ENCODE data around the gene STAT5B. TPM values are rescaled to one million over a fixed set of nuclear protein-coding genes. Genes with fewer than 3 reads are reported as not detected.

STAT5B gene
- total and polyA plus RNA-seq, 9 of the 15 experiments (the other 6 are each of a cell fraction or from before 2014, with no cell fraction given) = 20.8 to 176 (median 92.4) TPM

DNA sequence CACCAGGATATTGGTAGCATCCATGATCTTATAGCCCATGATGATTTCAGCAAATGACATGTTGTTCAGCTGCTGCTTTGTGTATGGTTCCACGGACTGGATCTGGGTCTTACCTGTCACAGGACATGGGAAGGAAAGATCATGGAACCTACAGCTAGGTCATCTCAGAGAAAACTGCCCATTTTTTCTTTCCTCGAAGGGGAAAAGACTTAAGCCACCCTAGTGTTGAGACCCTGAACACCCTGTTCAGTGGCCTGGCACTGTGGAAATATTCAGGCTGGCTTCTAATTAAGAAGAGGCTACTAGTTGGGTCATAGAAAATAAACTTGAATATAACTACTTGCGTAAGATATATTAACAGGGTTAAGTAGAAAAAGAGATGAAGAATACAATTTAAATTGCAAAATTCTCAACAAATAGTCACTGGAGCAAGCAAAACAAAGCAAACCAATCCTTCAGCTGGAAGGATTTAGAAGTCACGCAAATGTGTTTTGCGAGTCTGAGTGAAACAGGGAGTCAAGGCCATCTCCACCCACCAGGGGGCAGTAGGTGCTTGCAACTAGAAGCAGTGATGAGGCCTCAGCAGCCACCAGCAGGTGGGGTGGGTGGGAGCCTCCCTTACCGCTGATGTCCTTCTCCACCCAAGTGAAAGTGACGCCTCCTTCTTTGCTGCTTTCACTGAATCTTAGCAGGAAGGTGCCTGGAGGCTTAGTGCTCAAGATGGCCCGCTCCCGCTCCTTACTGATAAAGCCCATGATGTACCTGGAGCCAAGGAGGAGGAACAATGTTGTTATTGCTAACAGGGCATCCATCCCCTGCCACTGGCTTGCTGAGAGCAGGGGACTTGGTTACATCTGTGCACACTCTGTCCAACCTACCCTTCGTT lies 46.4 kb upstream of the STAT5B start (continued):
- TF ChIP-seq SMAD1 (IDR thresholded peaks at IDR 0.05; ENCODE audit: low read depth, low read length, partially characterized antibody) (no peak), ZNF696 (CRISPR knock-in tag; conservative IDR thresholded peaks at IDR 0.05) (no peak), NFYB (IDR thresholded peaks at IDR 0.05; ENCODE audit: extremely low read depth, insufficient read length) (no peak), EHMT2 (IDR thresholded peaks at IDR 0.05) (0 out of 2 replicates have a peak, but pooled peaks have one; percentile 20), SMAD2 (IDR thresholded peaks at IDR 0.05; ENCODE audit: low read depth, low read length) (no peak), ESRRA (IDR thresholded peaks at IDR 0.05; ENCODE audit: borderline replicate concordance, low read depth) (peak; percentile 68; the same call in 1 of the 2 replicates), NFRKB (IDR thresholded peaks at IDR 0.05; ENCODE audit: low read depth) (no peak), ZNF184 (CRISPR knock-in tag; IDR thresholded peaks at IDR 0.05) (no peak), GABPA (tag; conservative IDR thresholded peaks at IDR 0.05; ENCODE audit: low read depth) (no peak), ZSCAN32 (CRISPR knock-in tag; IDR thresholded peaks at IDR 0.05) (no peak), HNRNPL (IDR thresholded peaks at IDR 0.05; ENCODE audit: low read depth, low read length) (no peak), PURB (CRISPR knock-in tag; IDR thresholded peaks at IDR 0.05; ENCODE audit: low read depth) (no peak), TBP (optimal IDR thresholded peaks at IDR 0.05; ENCODE audit: low read depth, low read length) (no peak), CHCHD3 (CRISPR knock-in tag; IDR thresholded peaks at IDR 0.05) (no peak), ZBTB7A (IDR thresholded peaks at IDR 0.05; ENCODE audit: borderline replicate concordance, control insufficient read depth, low read depth, low read length) (peak; percentile 37; the same call in 1 of the 2 replicates), HDAC8 (tag; IDR thresholded peaks at IDR 0.05) (no peak), KLF13 (tag; IDR thresholded peaks at IDR 0.05; ENCODE audit: borderline replicate concordance, low read depth) (peak; percentile 64; the same call in 1 of the 2 replicates), FOXJ2 (tag; IDR thresholded peaks at IDR 0.05) (no peak), FUS (optimal IDR thresholded peaks at IDR 0.05; ENCODE audit: low read depth, low read length) (no peak)
- TF ChIP-seq, protein P1, sequence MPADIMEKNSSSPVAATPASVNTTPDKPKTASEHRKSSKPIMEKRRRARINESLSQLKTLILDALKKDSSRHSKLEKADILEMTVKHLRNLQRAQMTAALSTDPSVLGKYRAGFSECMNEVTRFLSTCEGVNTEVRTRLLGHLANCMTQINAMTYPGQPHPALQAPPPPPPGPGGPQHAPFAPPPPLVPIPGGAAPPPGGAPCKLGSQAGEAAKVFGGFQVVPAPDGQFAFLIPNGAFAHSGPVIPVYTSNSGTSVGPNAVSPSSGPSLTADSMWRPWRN (IDR thresholded peaks at IDR 0.05; ENCODE audit: low read depth) = no peak
- TF ChIP-seq, protein P2, sequence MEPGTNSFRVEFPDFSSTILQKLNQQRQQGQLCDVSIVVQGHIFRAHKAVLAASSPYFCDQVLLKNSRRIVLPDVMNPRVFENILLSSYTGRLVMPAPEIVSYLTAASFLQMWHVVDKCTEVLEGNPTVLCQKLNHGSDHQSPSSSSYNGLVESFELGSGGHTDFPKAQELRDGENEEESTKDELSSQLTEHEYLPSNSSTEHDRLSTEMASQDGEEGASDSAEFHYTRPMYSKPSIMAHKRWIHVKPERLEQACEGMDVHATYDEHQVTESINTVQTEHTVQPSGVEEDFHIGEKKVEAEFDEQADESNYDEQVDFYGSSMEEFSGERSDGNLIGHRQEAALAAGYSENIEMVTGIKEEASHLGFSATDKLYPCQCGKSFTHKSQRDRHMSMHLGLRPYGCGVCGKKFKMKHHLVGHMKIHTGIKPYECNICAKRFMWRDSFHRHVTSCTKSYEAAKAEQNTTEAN (CRISPR knock-in tag; IDR thresholded peaks at IDR 0.05) = no peak
- TF ChIP-seq, protein P3, sequence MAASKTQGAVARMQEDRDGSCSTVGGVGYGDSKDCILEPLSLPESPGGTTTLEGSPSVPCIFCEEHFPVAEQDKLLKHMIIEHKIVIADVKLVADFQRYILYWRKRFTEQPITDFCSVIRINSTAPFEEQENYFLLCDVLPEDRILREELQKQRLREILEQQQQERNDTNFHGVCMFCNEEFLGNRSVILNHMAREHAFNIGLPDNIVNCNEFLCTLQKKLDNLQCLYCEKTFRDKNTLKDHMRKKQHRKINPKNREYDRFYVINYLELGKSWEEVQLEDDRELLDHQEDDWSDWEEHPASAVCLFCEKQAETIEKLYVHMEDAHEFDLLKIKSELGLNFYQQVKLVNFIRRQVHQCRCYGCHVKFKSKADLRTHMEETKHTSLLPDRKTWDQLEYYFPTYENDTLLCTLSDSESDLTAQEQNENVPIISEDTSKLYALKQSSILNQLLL (CRISPR knock-in tag; IDR thresholded peaks at IDR 0.05; ENCODE audit: borderline replicate concordance) = no peak
- TF ChIP-seq, protein P4, sequence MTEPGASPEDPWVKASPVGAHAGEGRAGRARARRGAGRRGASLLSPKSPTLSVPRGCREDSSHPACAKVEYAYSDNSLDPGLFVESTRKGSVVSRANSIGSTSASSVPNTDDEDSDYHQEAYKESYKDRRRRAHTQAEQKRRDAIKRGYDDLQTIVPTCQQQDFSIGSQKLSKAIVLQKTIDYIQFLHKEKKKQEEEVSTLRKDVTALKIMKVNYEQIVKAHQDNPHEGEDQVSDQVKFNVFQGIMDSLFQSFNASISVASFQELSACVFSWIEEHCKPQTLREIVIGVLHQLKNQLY (CRISPR knock-in tag; conservative IDR thresholded peaks at IDR 0.05) = no peak
- TF ChIP-seq, protein P5, sequence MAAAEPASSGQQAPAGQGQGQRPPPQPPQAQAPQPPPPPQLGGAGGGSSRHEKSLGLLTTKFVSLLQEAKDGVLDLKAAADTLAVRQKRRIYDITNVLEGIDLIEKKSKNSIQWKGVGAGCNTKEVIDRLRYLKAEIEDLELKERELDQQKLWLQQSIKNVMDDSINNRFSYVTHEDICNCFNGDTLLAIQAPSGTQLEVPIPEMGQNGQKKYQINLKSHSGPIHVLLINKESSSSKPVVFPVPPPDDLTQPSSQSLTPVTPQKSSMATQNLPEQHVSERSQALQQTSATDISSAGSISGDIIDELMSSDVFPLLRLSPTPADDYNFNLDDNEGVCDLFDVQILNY (CRISPR knock-in tag; IDR thresholded peaks at IDR 0.05) = no peak

All from K562 (cell line).